T-helper 17 cell (primary cell): ENCODE data around the gene FLNB. TPM values are rescaled to one million over a fixed set of nuclear protein-coding genes. Genes with fewer than 3 reads are reported as not detected.

ENCODE experiments used
- ATAC-seq: fragments of 150-1000 bp; cut with Tn5 transposase; 2 replicates; pipeline ENCODE4 v1.10.0; 2021; ENCODE audit warnings: mild to moderate bottlenecking, moderate library complexity
- DNase-seq, 3 donors: peaks; one replicate each; pipeline versions ENCODE4 v3.0.0 to v3.0.0-alpha.2; 2020 to 2021
- H3K9me3 ChIP-seq: one replicate; pipeline ENCODE4 v1.7.0; 2013; ENCODE audit warnings: low read length, mild to moderate bottlenecking; ENCODE audit not compliant: control insufficient read depth, poor library complexity, severe bottlenecking
- H3K27ac Mint-ChIP-seq: one replicate; pipeline ENCODE4 v1.8.0; 2022; ENCODE audit warnings: mild to moderate bottlenecking, moderate library complexity, mixed read lengths
- H3K27me3 Mint-ChIP-seq: one replicate; pipeline ENCODE4 v1.8.0; 2022; ENCODE audit warnings: mixed read lengths
- H3K36me3 Mint-ChIP-seq: one replicate; pipeline ENCODE4 v1.8.0; 2022; ENCODE audit warnings: low read depth, mixed read lengths
- H3K4me1 Mint-ChIP-seq: one replicate; pipeline ENCODE4 v1.8.0; 2022; ENCODE audit warnings: mild to moderate bottlenecking, mixed read lengths
- H3K4me3 Mint-ChIP-seq: one replicate; pipeline ENCODE4 v1.8.0; 2022; ENCODE audit warnings: mild to moderate bottlenecking, moderate library complexity, mixed read lengths
- total RNA-seq, 4 donors: library from RNA in 2 of 4; stranded (reverse) in 2 of 4; gene quantifications; one replicate each; pipeline ENCODE4 v1.2.3 and lab custom pipeline; 2022 to 2026

The FLNB gene
- total RNA-seq, 2 donors from 2014 or later: 41.1 to 42.5 TPM

- ATAC-seq (no peak), DNase-seq (no peak)
- H3K9me3 ChIP-seq: no peaks in the 10 kb centered on the region
- Mint-ChIP-seq H3K27ac (no peak overlapping the region), H3K4me3 (no peak overlapping the region), H3K36me3 (peaks cover 4% of the 10 kb centered on the region), H3K4me1 (peaks cover 14% of the 10 kb centered on the region), H3K27me3 (no peaks in the 10 kb centered on the region)
Measured at GRCh38 chr3:58077596-58078285, 69.5 kb downstream of the FLNB start.

DNA sequence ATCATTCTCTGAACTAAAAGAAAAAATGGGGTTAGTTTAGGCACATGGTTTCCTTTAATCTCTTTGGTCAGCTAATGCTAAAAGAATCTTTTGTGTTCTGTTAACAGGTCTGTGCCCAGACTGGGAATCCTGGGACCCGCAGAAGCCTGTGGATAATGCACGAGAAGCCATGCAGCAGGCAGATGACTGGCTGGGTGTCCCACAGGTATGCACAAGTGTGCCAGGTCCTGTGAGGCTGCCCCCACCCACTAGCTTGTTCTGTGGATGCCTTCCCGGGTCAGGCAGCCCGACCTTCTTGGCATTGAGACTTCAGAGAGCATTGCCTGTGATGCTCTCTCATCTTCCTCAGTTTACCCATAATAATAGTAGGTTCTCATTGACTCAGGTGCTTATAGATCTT lies 70.4 kb downstream of the FLNB start:
- no peak overlapping the region for H3K4me3 Mint-ChIP-seq
- H3K9me3 ChIP-seq: no peaks in the 10 kb centered on the region
- DNase-seq (no peak), ATAC-seq (no peak)
- H3K4me1 Mint-ChIP-seq: peaks cover 14% of the 10 kb centered on the region
- H3K36me3 Mint-ChIP-seq: peaks cover 4% of the 10 kb centered on the region
- H3K27me3 Mint-ChIP-seq: no peaks in the 10 kb centered on the region
- H3K27ac Mint-ChIP-seq: no peak overlapping the region

GRCh38 chr3:58079773-58080172 lies 71.6 kb downstream of the FLNB start:
- ATAC-seq: no peak
- no peak for DNase-seq
- Mint-ChIP-seq H3K27ac (no peak overlapping the region), H3K4me1 (peaks cover 10% of the 10 kb centered on the region), H3K4me3 (no peak overlapping the region), H3K36me3 (peaks cover 4% of the 10 kb centered on the region), H3K27me3 (no peaks in the 10 kb centered on the region)
- H3K9me3 ChIP-seq: no peaks in the 10 kb centered on the region

DNA sequence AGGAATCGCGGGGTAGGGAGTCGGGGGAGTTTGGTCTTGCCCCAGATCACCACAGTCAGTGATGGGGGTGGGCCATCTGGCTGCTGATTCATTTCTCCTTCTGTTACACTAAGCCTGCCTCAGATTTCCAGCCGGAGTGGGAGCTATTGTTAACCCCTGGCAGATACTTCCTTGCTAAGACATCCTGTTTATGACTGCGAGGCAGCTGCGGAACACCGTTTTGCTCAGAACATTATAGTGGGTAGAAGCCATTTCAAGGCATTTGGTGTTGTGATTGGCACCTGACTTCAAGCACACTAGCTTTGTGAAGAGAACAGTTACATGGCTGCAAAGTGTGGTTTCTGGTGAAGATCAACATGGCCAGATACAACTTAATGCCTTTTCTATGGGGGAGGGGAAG lies 73.8 kb downstream of the FLNB start:
- Mint-ChIP-seq H3K27me3 (no peaks in the 10 kb centered on the region), H3K27ac (no peak overlapping the region), H3K4me1 (peaks cover 15% of the 10 kb centered on the region), H3K36me3 (peaks cover 4% of the 10 kb centered on the region), H3K4me3 (no peak overlapping the region)
- DNase-seq (no peak), ATAC-seq (no peak)
- no peaks in the 10 kb centered on the region for H3K9me3 ChIP-seq

DNA sequence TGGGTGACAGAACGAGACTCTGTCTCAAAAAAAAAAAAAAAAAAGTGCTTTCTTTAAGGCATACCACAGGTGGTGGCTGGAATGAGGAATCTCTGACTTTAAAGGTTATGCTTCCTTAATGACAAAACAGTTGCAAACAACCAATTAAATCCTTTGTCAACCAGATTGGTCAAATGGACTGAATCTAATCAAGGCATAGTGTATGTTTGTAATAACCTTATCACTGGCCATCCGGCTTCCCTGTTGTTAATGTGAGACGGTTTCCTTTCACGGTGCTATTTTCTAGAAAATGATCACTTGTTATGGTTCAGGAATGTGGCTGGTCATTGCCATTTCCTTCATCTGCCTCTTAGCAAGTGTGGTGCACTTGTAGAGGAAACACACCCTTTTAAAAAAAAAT lies 75.9 kb downstream of the FLNB start:
- Mint-ChIP-seq H3K27me3 (no peaks in the 10 kb centered on the region), H3K27ac (peak overlapping the region; percentile 43), H3K4me1 (peaks cover 15% of the 10 kb centered on the region), H3K4me3 (no peak overlapping the region), H3K36me3 (peaks cover 2% of the 10 kb centered on the region)
- no peaks in the 10 kb centered on the region for H3K9me3 ChIP-seq
- DNase-seq (no peak), ATAC-seq (no peak)

DNA sequence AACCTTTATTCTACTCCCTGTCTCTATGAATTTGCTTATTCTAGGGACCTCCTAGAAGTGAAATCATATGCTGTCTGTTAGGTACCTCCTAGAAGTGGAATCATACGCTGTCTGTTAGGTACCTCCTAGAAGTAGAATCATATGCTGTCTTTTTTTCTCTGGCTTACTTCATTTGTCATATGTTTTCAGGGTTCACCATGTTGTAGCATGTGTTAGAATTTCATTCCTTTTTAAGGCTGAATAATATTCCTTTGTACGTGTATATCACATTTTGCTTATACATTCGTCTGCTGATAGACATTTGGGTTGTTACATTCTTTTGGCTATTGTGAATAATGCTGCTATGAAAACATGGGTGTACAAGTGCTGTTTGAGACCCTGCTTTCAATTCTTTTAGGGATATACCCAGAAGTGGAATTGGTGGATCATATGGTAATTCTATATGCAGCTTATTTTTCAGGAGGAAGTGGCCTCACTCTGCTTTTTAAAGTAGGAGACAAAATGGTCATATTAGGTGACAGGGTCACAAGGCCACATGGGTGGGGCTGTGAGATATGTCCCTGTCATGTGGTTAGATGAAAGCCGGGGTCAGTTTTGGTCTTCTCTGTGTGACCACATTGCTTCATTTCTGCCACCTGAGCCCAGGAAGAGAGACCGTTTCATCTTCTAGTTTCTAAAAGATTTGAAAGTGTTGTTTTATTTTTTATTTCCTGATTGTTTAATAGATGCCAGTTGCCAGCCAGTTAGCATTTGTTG lies 76.7 kb downstream of the FLNB start:
- Mint-ChIP-seq H3K27ac (peak overlapping the region; percentile 73), H3K36me3 (no peaks in the 10 kb centered on the region), H3K4me3 (no peak overlapping the region), H3K27me3 (no peaks in the 10 kb centered on the region), H3K4me1 (peaks cover 15% of the 10 kb centered on the region)
- DNase-seq (no peak), ATAC-seq (no peak)
- H3K9me3 ChIP-seq: no peaks in the 10 kb centered on the region

DNA sequence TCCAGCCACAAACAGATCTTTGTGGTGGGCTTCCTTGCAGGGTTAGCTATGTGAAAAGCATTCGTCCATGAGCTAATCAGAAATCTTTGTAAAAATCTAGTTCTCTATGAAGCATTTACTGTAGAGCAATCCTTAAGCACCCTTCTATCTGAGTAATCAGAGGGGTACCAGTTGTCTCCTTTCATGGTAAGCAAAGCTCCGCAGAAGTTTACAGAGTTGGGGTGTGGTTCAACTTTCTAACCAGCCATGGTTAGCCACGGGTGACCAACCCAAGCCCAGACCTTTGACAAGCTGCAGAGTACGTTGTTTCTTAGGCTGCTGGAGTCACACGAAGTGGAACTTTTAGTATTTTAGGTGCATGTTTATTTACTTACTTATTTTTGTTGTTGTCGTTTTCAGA lies 77.4 kb downstream of the FLNB start:
- no peak overlapping the region for H3K4me3 Mint-ChIP-seq
- H3K27me3 Mint-ChIP-seq: no peaks in the 10 kb centered on the region
- H3K27ac Mint-ChIP-seq: peak overlapping the region; percentile 73
- no peaks in the 10 kb centered on the region for H3K36me3 Mint-ChIP-seq
- DNase-seq: no peak
- ATAC-seq: no peak
- H3K4me1 Mint-ChIP-seq: peaks cover 15% of the 10 kb centered on the region
- H3K9me3 ChIP-seq: no peaks in the 10 kb centered on the region

GRCh38 chr3:58088501-58088900 lies 80.3 kb downstream of the FLNB start:
- H3K9me3 ChIP-seq: no peaks in the 10 kb centered on the region
- no peak for ATAC-seq
- Mint-ChIP-seq H3K27ac (no peak overlapping the region), H3K27me3 (no peaks in the 10 kb centered on the region), H3K4me3 (no peak overlapping the region), H3K36me3 (no peaks in the 10 kb centered on the region), H3K4me1 (peaks cover 14% of the 10 kb centered on the region)
- no peak for DNase-seq

DNA sequence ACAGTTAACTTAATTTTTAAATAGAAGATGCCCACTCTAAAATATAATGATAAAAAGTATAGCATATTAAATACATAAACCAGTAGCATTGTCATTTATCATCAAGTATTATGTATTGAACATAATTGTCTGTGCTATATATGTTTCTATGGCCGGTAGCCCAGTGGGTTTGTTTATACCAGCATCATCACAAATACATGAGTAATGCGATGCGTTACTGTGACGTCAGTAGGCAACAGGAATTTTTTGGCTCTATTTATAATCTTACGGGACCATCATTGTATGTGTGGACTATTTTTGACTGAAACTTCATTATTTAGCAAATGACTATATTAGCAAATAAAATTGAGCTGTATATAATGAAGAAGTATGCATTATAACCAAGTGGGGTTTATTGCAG lies 82.1 kb downstream of the FLNB start:
- no peak for ATAC-seq

DNA sequence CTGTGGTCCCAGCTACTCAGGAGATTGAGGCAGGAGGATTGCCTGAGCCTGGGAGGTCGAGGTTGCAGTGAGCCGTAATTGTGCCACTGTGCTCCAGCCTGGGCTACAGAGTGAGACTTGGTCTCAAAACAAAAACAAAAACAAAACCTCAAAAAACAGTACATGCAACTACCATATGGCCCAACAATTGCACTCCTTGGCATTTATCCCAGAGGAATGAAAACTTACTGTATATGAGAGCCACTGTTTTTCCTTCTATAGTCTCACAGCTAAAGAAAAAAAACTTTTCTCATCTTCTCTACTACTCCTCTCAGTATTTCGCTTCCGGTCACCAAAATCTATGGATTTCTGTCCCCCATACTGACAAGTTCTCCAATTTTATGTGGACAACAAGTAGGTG lies 84.3 kb downstream of the FLNB start:
- Mint-ChIP-seq H3K36me3 (peaks cover 2% of the 10 kb centered on the region), H3K27ac (no peak overlapping the region), H3K4me1 (peaks cover 2% of the 10 kb centered on the region), H3K4me3 (peak overlapping the region; percentile 67), H3K27me3 (no peaks in the 10 kb centered on the region)
- H3K9me3 ChIP-seq: no peaks in the 10 kb centered on the region
- ATAC-seq: no peak
- DNase-seq: no peak

More for the DNA sequence above, 82.1 kb downstream of the FLNB start:
- DNase-seq: no peak
- H3K27me3 Mint-ChIP-seq: no peaks in the 10 kb centered on the region
- no peaks in the 10 kb centered on the region for H3K36me3 Mint-ChIP-seq
- peaks cover 5% of the 10 kb centered on the region for H3K4me1 Mint-ChIP-seq
- no peak overlapping the region for H3K27ac Mint-ChIP-seq
- no peaks in the 10 kb centered on the region for H3K9me3 ChIP-seq
- H3K4me3 Mint-ChIP-seq: no peak overlapping the region

GRCh38 chr3:58093574-58094195 lies 85.5 kb downstream of the FLNB start:
- Mint-ChIP-seq H3K27me3 (no peaks in the 10 kb centered on the region), H3K4me3 (no peak overlapping the region), H3K27ac (peak overlapping the region; percentile 19), H3K36me3 (peaks cover 5% of the 10 kb centered on the region), H3K4me1 (peaks cover 5% of the 10 kb centered on the region)
- no peaks in the 10 kb centered on the region for H3K9me3 ChIP-seq
- DNase-seq (no peak), ATAC-seq (no peak)

DNA sequence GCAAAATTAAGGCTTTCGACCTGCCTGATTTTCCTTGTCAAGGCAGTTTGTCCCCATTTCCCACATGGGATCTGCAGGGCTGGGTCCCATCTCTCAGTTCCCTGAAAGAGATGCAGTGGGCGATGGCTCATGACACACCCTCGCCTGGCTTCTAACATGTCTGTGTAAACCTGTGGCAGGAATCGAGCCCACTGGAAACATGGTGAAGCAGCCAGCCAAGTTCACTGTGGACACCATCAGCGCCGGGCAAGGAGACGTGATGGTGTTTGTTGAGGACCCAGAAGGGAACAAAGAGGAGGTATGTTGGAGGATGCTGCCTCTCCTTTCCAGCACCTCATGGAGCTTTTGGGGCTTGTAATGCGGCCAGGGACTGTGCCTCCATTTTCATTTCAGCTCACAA lies 86.4 kb downstream of the FLNB start:
- ATAC-seq (no peak), DNase-seq (no peak)
- H3K27me3 Mint-ChIP-seq: no peaks in the 10 kb centered on the region
- no peaks in the 10 kb centered on the region for H3K9me3 ChIP-seq
- H3K36me3 Mint-ChIP-seq: peaks cover 8% of the 10 kb centered on the region
- peaks cover 7% of the 10 kb centered on the region for H3K4me1 Mint-ChIP-seq
- no peak overlapping the region for H3K4me3 Mint-ChIP-seq
- no peak overlapping the region for H3K27ac Mint-ChIP-seq

GRCh38 chr3:58095603-58096138 lies 87.4 kb downstream of the FLNB start:
- ATAC-seq (no peak), DNase-seq (no peak)
- H3K9me3 ChIP-seq: no peaks in the 10 kb centered on the region
- H3K27me3 Mint-ChIP-seq: no peaks in the 10 kb centered on the region
- H3K4me3 Mint-ChIP-seq: no peak overlapping the region
- H3K27ac Mint-ChIP-seq: peak overlapping the region; percentile 14
- peaks cover 12% of the 10 kb centered on the region for H3K36me3 Mint-ChIP-seq
- H3K4me1 Mint-ChIP-seq: peaks cover 7% of the 10 kb centered on the region
